KOPT-K1 (cell line): ENCODE measurements around the gene NPVF.

Source experiments
- H3K27ac ChIP-seq: fragments of 200-600 bp; sonication (generic); 2 replicates; pipeline ENCODE4 v1.5.1; 2016; ENCODE audit warnings: antibody characterized with exemption, mild to moderate bottlenecking, low read depth, low read length; ENCODE audit not compliant: poor library complexity, severe bottlenecking
- H3K36me3 ChIP-seq: fragments of 200-600 bp; sonication (generic); 2 replicates; pipeline ENCODE4 v1.5.1; 2017; ENCODE audit warnings: antibody characterized with exemption, mild to moderate bottlenecking, low read length, moderate library complexity; ENCODE audit not compliant: insufficient read depth
- H3K9me3 ChIP-seq: fragments of 200-600 bp; sonication (generic); 2 replicates; pipeline ENCODE4 v1.5.1; 2017; ENCODE audit warnings: antibody characterized with exemption, low read length, mild to moderate bottlenecking; ENCODE audit not compliant: insufficient read depth, poor library complexity, severe bottlenecking

The NPVF gene

GRCh38 chr7:25244254-25245033 lies 16.2 kb upstream of the NPVF start:
- H3K9me3 ChIP-seq: no peaks in the 10 kb centered on the region
- no peaks in the 10 kb centered on the region for H3K36me3 ChIP-seq
- no peak overlapping the region for H3K27ac ChIP-seq

DNA sequence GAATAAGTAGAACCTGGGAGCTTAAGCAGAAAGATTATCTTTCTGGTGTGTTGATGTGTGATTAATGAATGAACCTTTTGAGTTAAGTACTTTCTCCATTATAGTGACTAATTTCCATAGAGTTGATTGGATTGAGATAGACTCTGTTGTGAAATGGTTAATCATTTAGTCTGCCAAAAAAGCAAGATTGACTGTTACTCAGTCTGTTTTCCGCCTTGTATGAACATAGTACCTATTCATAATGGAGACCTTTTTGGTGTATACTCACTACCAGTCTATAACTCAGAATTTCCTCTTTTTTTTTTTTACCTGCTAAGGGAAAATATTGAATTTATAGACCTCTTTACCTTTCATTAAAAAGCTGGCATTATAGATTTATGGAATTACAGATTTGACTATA lies 14.4 kb upstream of the NPVF start:
- H3K27ac ChIP-seq: no peak overlapping the region
- no peaks in the 10 kb centered on the region for H3K9me3 ChIP-seq
- no peaks in the 10 kb centered on the region for H3K36me3 ChIP-seq

DNA sequence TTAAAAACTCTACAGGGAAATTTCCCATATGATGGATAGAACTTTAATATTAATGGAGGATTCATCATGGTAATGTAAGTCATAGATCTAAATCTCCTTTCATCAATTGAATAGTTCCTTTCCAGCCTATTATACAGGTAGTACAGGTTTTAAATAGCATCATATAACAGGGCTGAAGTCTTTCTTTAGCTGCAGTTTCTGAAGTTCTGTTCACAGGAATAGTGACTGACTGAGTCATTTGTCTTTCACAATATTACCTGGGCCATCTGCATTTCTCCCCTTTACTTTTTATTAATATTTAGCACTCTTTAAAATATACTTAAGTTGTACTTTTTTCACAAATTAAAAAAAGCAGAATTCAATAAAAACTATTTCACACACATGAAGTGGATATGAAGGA lies 12.6 kb upstream of the NPVF start:
- no peaks in the 10 kb centered on the region for H3K36me3 ChIP-seq
- H3K9me3 ChIP-seq: no peaks in the 10 kb centered on the region
- H3K27ac ChIP-seq: no peak overlapping the region

DNA sequence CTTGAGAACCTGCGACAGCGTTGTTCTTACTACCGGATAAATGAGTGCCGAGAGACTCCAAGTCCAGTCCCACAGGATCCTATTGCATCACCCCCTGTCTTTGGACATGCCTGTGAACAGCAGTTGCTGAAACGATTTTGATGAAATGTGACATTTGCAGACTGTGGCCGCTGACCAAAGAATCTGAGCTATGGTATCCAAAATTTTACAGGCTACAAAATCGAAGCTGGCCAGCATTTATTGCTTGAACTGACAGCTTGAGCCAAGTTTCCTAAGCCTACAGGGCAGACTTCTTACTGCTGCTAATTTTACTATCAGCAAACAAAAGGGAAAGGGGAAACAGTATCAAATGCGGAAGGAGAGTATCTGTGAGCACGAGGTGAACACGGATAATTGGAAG lies 12.1 kb upstream of the NPVF start:
- Histone ChIP-seq H3K36me3 (no peaks in the 10 kb centered on the region), H3K27ac (no peak overlapping the region), H3K9me3 (no peaks in the 10 kb centered on the region)

- no peaks in the 10 kb centered on the region for H3K9me3 ChIP-seq
- H3K27ac ChIP-seq: no peak overlapping the region
These were observed 11.6 kb upstream of the NPVF start for GRCh38 chr7:25239888-25240287.

GRCh38 chr7:25238066-25238725 lies 9.9 kb upstream of the NPVF start:
- Histone ChIP-seq H3K27ac (no peak overlapping the region), H3K9me3 (no peaks in the 10 kb centered on the region), H3K36me3 (no peaks in the 10 kb centered on the region)

More at GRCh38 chr7:25239888-25240287, 11.6 kb upstream of the NPVF start:
- H3K36me3 ChIP-seq: no peaks in the 10 kb centered on the region

- no peaks in the 10 kb centered on the region for H3K36me3 ChIP-seq
These were observed 7.2 kb upstream of the NPVF start for GRCh38 chr7:25235471-25235870.

GRCh38 chr7:25234336-25234735 lies 6.0 kb upstream of the NPVF start:
- Histone ChIP-seq H3K9me3 (no peaks in the 10 kb centered on the region), H3K27ac (no peak overlapping the region), H3K36me3 (no peaks in the 10 kb centered on the region)

More at GRCh38 chr7:25235471-25235870, 7.2 kb upstream of the NPVF start:
- Histone ChIP-seq H3K9me3 (no peaks in the 10 kb centered on the region), H3K27ac (no peak overlapping the region)

- Histone ChIP-seq H3K27ac (no peak overlapping the region), H3K9me3 (no peaks in the 10 kb centered on the region), H3K36me3 (no peaks in the 10 kb centered on the region)
These were observed 5.1 kb downstream of the NPVF start for GRCh38 chr7:25223206-25223605.

- Histone ChIP-seq H3K9me3 (no peaks in the 10 kb centered on the region), H3K36me3 (no peaks in the 10 kb centered on the region), H3K27ac (no peak overlapping the region)
These were observed 5.6 kb downstream of the NPVF start for GRCh38 chr7:25222666-25223065.

DNA sequence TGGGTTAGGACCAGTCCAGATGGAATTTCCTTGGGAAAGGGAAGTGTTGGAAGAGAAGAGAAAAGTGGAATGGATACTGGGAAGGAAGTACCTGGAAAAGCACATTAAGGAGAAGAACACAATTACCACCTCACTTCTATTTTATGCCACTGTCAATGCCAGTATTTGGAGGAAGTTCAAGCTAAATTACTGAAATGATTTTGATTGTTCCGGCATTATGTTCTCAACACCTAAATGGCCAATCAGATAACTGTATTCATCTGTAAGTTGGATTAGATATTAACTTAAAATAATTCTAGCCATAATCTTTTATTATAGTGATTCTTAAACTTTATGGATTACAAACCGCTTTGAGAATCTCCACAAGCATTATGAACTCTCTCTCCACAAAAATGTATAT lies 7.3 kb downstream of the NPVF start:
- Histone ChIP-seq H3K27ac (no peak overlapping the region), H3K36me3 (no peaks in the 10 kb centered on the region), H3K9me3 (no peaks in the 10 kb centered on the region)

DNA sequence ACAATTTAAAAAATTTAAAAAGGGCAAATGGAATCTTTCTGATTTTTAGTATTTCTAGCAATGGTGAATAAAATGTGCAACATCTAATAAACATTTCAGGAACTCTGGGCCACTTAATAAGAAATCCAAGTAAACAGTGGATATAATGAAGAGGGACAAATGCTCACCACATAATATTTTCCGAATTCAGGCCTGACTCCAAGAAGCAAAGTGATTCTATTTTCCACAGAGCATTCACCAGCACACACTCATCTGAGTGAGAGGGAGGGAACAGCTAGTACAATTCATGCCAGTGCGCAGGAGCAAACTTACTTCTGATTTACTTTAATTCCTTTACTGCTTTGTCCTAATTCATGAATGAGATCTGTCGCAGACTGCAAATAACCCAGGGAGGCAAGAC lies 10.1 kb downstream of the NPVF start:
- Histone ChIP-seq H3K36me3 (no peaks in the 10 kb centered on the region), H3K27ac (no peak overlapping the region), H3K9me3 (no peaks in the 10 kb centered on the region)

- Histone ChIP-seq H3K36me3 (no peaks in the 10 kb centered on the region), H3K9me3 (no peaks in the 10 kb centered on the region), H3K27ac (no peak overlapping the region)
These were observed 11.4 kb downstream of the NPVF start for GRCh38 chr7:25216837-25217236.

- no peak overlapping the region for H3K27ac ChIP-seq
- H3K9me3 ChIP-seq: no peaks in the 10 kb centered on the region
- no peaks in the 10 kb centered on the region for H3K36me3 ChIP-seq
These were observed 12.5 kb downstream of the NPVF start for GRCh38 chr7:25215694-25216335.

- Histone ChIP-seq H3K36me3 (no peaks in the 10 kb centered on the region), H3K27ac (no peak overlapping the region), H3K9me3 (peaks cover 8% of the 10 kb centered on the region)
These were observed 19.6 kb downstream of the NPVF start for GRCh38 chr7:25208525-25209221.
